SIG-M5 treated with dmso at 0.1 percent for 504 hours (cell line): ENCODE results near the gene HOXC6.

Source experiments
- DNase-seq: peaks from one replicate; lab custom pipeline; 2025; ENCODE audit not compliant: unreplicated experiment; lab: John Stamatoyannopoulos, UW

Gene HOXC6

DNA sequence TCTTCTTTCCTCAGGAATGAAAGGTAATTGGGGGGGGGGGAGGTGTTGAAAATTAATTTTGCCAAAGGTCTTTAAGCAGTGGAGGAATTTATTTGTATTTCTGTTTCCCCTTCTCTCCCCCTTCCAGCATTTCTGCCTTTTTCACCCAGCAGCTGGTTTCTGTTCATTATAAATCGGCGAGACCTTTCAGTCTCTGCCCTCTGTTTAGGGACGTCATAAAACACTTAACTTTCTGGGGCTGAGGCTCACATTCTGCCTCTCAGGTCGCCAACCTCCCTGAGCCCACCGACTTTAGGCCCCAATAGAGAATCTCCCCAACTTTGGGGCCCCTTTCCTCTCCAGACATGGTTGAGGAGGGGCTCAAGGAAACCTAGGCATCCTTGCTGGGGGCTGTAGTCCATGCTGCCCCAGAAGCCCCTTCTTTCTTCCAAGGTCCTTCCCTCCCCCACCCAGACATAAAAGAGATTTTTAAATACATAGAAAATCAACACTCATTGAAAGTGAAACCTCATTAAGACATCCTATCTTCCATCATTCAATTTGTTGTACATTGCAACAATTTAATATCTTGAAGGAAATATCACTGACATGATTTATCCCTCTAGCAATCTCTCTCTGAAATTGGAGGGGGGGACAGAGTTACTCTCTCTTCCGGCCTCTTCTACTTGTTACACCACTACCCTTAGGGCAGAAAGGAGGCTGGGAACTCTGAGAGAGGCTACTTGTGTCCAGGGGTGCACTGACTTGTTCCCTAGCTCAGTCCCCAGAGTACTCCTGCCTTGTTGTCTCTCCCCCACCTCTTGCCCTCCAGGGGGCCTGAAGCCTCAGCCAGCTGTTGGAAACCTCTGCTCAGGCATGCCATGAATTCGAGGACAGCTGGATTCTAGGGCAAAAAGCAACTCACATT is 2.5 kb upstream of the HOXC6 start:
- DNase-seq, result no peak

DNA sequence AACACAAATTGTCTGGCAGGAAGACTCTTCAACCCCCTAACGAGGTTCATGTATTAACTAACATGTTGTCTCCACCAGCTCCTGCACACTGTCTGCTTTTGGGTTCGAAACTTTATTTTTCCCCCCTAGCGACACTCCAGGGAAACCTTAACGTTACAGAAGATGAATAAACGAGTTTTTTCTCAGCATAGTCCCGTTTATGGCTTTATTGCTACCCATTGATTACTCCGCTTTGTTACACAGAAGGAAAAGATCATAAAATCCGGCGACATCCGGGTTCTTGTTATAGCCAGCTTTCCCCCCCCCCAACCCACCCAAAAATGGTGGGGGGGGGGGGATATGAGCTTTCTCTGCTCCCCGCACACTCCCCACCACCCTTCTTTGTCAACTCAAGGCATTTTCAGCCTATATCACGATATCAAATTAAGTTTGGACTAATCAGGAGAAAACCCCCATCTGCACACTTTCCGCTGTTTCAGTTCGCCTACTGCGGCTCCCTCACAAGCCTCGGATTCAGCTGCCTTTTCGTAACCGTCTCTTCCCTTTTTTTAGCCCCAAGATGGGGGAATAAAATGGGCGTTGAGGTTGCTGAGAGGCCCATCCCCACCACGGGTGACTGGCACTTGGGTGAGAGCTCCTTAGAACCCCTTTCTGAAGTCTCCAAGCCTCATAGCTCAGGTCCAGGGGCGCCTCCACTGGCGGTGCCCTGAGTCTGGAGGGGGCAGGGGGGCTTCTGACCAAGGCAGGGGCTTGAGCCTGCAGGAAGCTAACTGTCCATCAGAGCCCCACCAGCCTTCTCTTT is 1.4 kb upstream of the HOXC6 start:
- peak; percentile 66 for DNase-seq

DNA sequence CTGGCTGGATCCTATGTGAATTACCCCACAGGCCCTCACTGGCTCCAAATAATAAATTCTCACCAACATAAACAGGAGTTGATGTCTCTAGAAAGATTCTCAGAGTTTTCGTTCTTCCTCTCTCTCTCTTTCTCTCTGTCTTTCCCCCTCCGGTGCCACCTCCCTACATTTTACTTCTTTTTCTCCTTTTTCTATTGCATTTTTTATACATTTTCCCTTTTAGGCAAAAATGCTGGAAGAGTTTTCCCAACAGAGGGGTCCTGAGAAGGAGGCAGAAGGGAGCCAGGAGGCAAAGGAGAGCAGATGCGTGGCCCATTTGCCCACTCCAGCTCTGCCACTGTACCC is 826 bp upstream of the HOXC6 start:
- DNase-seq, result no peak

DNA sequence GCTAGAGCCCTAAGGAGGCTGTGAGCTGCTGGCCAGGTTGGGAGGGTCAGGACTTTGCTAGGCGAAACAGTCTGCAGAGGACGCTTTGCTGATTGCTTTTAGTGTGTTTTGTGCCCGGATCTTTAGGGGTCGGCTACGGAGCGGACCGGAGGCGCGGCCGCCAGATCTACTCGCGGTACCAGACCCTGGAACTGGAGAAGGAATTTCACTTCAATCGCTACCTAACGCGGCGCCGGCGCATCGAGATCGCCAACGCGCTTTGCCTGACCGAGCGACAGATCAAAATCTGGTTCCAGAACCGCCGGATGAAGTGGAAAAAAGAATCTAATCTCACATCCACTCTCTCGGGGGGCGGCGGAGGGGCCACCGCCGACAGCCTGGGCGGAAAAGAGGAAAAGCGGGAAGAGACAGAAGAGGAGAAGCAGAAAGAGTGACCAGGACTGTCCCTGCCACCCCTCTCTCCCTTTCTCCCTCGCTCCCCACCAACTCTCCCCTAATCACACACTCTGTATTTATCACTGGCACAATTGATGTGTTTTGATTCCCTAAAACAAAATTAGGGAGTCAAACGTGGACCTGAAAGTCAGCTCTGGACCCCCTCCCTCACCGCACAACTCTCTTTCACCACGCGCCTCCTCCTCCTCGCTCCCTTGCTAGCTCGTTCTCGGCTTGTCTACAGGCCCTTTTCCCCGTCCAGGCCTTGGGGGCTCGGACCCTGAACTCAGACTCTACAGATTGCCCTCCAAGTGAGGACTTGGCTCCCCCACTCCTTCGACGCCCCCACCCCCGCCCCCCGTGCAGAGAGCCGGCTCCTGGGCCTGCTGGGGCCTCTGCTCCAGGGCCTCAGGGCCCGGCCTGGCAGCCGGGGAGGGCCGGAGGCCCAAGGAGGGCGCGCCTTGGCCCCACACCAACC is 1.5 kb downstream of the HOXC6 start:
- DNase-seq, result no peak

DNA sequence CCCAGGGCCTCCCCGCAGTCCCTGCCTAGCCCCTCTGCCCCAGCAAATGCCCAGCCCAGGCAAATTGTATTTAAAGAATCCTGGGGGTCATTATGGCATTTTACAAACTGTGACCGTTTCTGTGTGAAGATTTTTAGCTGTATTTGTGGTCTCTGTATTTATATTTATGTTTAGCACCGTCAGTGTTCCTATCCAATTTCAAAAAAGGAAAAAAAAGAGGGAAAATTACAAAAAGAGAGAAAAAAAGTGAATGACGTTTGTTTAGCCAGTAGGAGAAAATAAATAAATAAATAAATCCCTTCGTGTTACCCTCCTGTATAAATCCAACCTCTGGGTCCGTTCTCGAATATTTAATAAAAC is 2.2 kb downstream of the HOXC6 start:
- DNase-seq, result no peak

DNA sequence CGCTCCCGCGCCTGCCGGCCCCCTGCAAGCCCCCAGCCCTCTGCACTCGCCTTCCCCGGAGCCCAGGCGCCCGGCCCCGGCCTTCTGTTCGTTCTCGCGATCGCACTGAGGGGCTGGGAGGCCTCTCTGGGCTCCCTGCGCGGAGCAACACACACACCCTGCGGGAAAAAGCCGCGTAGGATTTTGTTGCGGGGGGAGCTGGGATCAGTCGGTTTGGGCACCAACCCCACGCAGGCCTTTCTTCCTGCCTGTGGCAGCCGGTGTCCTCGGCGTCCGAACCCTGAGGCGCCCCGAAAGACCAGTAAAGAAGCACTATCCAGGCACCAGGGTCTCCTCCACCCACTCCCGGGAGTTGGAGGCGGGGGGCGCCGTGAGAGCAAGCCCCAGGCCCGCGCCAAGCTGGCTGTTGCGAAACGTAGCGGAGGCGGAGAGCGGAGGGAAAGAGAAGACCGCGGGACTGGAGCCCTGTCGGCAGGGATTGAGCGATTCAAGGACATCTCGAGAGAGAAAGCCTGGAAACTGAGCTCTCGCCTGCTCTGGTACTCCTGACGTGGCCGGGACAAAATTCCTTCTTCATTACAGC is 2.7 kb downstream of the HOXC6 start:
- DNase-seq, result no peak

DNA sequence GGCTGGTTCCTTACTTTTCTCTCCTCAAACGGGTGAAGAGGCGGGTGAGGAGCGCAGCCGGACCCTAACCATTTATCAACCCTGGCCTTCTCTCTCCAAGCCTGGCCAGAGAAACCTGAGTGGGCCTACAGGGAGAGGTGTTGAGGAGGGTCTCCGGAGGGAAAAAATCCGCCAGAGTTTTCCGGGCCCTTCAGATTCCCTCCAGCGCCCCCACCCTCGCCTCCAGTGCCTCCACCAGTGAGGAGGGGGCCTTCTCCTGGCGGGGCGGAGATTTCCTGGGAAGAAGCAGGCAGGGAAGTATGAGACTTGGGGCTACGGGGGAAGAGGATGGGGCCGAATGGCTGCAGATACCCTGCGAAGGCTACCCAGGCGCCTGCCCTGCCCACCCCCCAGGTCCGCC is 3.2 kb downstream of the HOXC6 start:
- DNase-seq, result no peak

DNA sequence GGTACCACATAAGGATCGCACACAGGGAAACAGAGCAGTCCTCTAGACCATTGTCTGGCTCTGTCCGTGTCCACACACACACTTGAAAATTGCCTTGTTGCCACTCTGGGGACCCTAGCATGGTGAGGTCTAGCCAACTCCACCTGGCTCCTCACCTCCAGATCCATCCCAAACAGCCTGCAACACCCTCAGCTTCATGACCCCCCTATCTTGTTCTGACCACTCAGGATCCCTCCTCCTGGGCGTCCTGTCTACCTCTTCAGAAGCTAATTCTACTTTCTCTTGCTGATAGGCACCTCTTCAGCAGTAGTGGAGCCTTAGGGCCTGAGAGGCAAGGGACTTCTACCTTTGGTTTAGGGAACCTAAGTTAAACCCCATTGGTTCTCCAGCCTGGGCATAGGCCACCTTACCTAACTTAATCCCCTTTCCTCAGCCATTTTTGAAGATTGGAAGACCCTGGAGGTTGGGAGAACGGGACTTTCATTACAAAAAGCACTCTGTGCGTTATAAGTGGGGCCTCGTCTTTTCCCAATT is 3.9 kb downstream of the HOXC6 start:
- no peak for DNase-seq

DNA sequence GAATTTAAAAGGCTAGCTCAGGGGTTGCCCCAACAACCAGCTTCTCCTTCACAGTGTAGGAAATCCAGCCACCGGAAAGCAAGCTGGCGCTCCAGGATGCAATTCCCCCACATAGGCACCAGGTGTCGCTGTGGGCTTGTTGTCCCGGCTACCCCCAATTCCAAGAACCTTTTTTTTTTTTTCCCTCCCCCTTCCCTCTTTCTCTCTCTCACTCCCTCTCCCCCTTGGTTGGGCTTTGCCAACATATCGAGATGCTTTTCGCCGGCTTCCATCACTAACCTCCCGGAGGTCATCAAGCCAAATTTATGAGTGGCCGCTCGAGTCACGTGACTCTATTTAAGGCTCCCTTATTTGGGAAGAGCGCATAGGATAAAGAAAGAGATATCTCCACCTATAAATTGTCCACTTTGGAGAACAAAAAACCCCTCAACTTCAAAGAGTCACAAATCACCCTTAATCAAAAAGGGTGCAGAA is 4.4 kb downstream of the HOXC6 start, which contains the start of gene HOXC5:
Gene HOXC5 (plus strand): TSS at position 424 of the 474 bp plus-strand sequence. CDS start 73 bp downstream, outside the sequence.
- peak; percentile 34 for DNase-seq

DNA sequence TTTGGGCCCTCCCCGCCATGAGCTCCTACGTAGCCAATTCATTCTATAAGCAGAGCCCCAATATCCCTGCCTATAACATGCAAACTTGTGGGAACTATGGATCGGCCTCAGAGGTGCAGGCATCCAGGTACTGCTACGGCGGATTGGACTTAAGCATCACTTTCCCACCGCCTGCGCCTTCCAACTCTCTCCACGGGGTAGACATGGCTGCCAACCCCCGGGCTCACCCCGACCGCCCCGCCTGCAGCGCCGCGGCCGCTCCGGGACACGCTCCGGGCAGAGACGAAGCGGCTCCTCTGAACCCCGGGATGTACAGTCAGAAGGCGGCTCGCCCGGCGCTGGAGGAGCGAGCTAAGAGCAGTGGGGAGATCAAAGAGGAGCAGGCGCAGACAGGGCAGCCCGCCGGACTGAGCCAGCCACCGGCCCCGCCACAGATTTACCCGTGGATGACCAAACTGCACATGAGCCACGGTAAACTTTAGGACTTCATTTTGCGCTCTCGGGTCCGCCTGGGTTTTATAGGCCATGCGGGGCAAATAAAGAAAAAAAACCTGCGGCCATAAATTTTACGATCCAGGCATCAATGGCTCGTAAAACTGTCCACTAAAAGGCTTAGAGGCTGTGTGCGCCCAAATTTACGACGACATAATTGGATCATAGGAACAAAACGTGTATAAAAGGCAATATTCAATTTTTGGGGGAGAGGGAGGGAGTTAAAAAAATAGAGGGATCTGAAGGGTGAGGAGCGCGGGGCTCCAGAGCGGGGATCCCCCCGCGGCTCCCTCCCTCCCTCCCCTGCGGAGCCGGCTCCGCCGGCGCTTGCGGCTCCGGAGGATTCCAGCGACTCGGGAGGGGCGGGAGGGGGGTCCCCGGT is 5.1 kb downstream of the HOXC6 start:
- no peak for DNase-seq

DNA sequence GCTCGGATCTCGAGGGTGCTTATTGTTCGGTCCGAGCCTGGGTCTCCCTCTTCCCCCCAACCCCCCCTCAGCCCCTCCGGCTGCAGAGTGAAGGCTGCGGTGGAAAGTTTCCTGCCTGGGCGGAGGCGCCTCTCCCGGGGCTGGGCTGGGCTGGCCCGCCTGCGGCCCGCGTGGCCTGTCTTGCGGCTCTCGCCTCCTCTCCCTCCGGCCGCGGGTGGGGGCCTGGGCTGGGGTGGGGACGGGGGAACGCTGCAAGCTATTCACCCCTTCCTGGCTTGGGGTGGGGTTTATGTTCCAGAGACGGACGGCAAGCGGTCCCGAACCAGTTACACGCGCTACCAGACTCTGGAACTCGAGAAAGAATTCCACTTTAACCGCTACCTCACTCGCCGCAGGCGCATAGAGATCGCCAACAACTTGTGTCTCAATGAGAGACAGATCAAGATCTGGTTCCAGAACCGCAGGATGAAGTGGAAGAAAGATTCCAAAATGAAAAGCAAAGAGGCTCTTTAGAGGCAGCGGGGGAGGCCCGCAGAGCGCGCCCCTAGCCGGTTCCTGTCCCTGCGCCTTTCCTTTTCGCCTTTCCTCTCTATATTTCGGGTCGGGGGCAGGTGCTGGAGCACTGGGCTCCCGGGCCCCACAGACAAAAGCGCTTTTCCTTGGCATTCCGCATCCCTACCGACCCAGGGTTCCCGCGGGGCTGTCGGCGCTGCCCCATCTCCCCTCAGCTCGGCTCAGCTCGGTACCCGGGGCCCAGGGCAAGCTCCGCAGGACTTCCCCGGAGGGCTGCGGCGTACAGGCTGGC is 5.9 kb downstream of the HOXC6 start:
- no peak for DNase-seq

DNA sequence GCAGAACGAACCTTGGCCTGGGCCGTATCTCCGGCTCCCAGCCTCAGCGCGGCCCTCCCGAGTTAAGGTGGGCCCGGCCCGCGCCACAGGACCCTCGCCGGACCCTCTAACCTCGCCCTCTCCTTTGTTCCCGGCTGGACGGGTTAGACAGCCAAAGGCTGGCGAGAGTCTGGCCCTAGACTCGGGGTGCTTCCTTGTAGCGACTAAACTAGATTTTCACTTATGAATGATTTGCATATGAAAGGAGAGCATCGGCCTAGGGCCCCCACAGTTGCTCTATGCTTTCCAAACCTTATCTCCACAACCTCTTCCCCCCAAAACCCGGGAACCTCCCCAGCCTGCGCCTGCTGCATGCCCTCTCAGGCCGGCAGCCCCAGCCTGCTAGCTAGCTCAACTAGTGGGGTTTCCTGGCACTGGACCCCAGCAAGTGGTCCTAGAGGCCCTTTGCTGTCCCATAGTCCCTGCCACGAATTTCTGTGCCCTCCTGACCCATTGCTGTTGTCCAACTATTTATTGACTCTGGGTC is 6.6 kb downstream of the HOXC6 start:
- no peak for DNase-seq

DNA sequence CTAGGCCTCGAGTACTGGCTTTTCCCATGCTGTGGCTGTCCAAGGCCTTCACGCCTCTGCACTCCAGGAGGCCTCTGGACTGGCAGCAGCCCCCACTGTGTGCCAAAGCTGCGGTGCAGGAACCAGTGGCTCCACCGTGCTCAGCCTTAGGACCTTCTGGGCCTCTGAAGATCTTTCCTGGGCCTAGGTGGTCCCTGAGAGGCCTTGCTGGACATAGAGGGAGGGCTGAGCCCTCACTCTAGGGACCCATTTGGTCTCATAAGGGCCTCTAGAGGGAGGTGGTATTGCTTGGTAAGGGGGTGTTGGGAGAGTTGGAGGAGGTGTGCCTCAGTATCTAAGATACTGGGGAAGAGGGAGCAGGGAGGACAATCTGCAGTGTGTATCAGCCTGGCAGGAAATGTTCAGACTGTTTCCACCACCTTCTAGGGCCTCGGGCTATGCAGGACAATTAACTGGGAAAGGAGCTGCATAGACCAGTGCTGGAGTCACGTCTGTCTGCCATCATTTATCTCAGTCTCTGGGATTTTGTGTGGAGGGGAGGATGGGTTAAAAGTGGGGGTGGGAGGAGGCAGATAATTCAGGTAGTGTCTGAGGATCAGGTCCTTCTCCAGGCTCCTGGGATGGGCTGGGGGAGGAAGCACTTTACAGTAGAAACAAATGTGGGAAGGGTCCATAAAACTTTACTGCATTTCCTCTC is 7.5 kb downstream of the HOXC6 start:
- no peak for DNase-seq

DNA sequence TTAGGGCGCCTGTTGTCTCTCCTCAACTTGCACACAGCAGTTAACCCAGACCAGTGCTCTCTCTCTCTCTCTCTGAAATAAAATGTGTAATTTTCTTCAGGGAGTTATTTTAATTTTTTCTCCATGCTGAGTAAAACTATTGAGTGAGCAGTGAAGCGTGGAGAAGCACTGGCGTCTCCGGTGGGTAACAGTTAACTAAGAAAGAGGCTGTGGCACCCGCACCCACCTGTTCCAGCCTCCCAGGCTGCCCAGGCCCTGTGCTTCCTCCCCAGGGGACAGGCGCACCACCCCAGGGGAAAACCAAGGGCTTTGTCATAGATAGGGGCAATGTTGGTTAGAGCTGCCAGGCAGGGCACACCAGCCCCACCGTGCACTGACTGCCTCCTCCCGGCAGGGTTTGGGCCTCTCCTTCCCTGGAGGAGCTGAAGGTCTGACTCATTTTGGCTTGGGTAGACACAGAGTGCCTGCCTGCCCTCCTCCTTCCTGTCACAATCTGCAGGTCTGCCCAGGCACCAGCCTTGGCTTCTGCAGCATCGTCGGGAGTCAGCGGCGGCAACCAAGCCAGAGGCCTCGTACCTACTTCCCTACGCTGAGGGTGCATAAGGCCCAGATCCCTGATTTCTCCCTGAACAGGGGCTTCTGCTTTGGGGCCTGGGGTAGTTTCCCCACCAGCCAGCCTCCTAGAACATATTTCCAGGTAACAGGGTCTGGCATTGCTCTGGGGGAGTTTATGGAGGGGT is 8.6 kb downstream of the HOXC6 start:
- peak; percentile 24 for DNase-seq

DNA sequence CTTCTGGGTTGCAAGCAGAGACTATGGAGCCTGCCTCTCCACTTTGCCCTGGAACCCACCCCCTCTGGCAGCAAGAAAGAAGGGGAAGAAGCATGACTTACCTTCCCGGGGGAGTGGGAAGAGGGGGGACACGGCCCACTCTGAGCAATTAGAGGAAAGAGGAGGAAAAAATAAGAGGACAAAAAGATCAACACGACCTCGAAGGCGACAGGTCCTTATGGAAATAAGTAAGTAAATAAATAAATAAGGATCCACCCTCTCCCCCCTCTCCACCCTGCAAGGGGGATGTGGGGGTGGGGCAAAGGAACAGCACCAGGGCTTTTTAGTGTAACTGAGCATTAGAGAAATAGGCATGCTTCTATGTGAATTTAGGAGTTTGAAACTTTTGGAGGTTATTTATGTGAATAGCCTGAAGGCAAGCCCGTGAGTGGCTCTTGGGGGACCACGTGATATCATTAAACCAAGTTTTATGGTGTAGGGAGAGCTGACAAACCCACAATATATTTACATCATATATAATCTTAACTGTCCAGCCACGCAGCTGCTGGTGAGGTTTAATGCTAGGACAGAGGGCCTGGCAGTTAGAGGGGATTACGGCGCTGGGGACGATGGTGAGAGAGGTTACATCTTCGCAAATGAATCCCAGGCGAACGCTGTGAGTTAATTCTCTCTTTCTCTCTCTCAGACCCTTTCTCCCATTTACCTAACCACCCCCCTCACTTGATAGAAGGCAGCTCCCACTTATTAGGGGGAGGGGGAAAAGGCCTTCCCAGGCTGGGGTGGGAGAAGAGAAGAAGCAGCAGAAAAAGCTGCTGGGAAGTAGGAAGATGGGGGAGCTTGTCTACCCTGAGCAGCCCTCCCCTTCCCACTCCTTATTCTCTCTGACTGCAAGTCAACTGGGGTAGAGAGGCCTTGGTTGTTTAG is 9.4 kb downstream of the HOXC6 start:
- DNase-seq, result no peak

DNA sequence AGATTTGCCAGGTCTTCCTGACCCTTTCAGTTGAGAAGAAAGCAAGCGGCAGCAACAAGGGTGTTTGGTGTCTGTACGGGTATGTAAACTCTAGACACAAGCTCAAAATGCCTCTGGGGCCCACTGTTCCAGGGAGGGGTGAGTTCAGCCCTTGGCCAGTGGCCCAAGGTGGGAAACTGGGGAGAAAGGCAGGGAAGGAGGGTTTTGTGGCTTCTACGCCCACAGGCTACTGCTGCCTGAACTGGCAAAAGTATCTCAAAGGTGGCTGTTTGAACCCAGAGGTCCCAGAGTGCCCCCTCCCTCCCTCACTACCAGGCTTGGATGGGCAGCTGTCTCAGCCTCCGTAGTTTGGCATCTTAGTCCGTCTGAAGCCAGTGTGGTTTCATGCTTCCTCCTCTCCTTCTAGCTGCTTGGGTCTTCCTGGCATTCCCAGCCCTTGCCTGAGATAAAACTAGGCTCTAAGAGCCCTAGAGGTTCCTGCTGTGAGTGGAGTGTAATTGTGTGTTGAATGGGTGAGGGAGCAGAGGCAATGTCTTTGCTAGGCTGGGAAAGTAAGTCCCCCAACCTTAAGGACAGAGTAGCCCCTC is 10.1 kb downstream of the HOXC6 start:
- no peak for DNase-seq
